Tibial nerve (tissue), 3 donors: ENCODE measurements around the gene CACNG3.

ENCODE experiments used
- CTCF ChIP-seq, 5 experiments: fragments of 200-600 bp in 3 of 5; fragments of 450-650 bp in 2 of 5; sonication (generic) in 3 of 5; IDR thresholded peaks; one replicate each; pipeline ENCODE4 v1.5.1; 2016 to 2019; ENCODE audit warnings: antibody characterized with exemption in 5 of 5, mild to moderate bottlenecking in 3 of 5, moderate library complexity in 2 of 5
- POLR2A ChIP-seq, 2 donors: fragments of 450-650 bp; IDR thresholded peaks; one replicate each; pipeline ENCODE4 v1.6.1; 2017; ENCODE audit warnings: antibody characterized with exemption in 2 of 2, mild to moderate bottlenecking in 2 of 2, moderate library complexity in 2 of 2

GRCh38 chr16:24360936-24361335 is 104.8 kb downstream of the CACNG3 start:
- TF ChIP-seq CTCF (IDR thresholded peaks at IDR 0.05) (no peak), POLR2A (IDR thresholded peaks at IDR 0.05) (no peak)
